ENCODE results near the gene PRDM15.

PRDM15 gene

GRCh38 chr21:41839387-41840000 lies 39.6 kb downstream of the PRDM15 start:
- no peaks in the 10 kb centered on the region for H3K36me3 ChIP-seq (replicated peaks; ENCODE audit: insufficient read depth, low read length)
- no peaks in the 10 kb centered on the region for H4K20me1 ChIP-seq (ENCODE audit: insufficient read depth, low read length)
- no peak for DNase-seq
- peaks cover 6% of the 10 kb centered on the region for H3F3A ChIP-seq (ENCODE audit: insufficient read depth, low read length)
- H3K27me3 ChIP-seq (replicated peaks; ENCODE audit: insufficient read depth, low read length) = no peaks in the 10 kb centered on the region
- H3K4me1 ChIP-seq (ENCODE audit: low read length) = peaks cover 8% of the 10 kb centered on the region
- H3K4me2 ChIP-seq (ENCODE audit: low read depth, low read length) = no peak overlapping the region
- H3K79me2 ChIP-seq (ENCODE audit: low read length) = no peaks in the 10 kb centered on the region
- H3K9me3 ChIP-seq (replicated peaks; ENCODE audit: insufficient read depth, low read length) = no peaks in the 10 kb centered on the region
- no peak overlapping the region for H3K27ac ChIP-seq (ENCODE audit: low read length)
- no peaks in the 10 kb centered on the region for H3K9me2 ChIP-seq (replicated peaks; ENCODE audit: insufficient read depth, low read length)
- TF ChIP-seq EZH2 (optimal IDR thresholded peaks at IDR 0.05; ENCODE audit: low read depth, low read length) = no peak
- no peak for TF ChIP-seq CTCF (IDR thresholded peaks at IDR 0.05; ENCODE audit: low read length)
- no peak for TF ChIP-seq EZH2phosphoT487 (IDR thresholded peaks at IDR 0.05; ENCODE audit: low read length)
- no peak overlapping the region for H3K9ac ChIP-seq (ENCODE audit: low read length)
- no peak overlapping the region for H2AFZ ChIP-seq (ENCODE audit: low read length)
- no peak overlapping the region for H3K4me3 ChIP-seq (ENCODE audit: low read length)

- H3K79me2 ChIP-seq (ENCODE audit: low read length) = no peaks in the 10 kb centered on the region
These were observed 41.3 kb downstream of the PRDM15 start for GRCh38 chr21:41837756-41838297.

GRCh38 chr21:41836166-41837015 lies 42.8 kb downstream of the PRDM15 start:
- no peak overlapping the region for H2AFZ ChIP-seq (ENCODE audit: low read length)
- TF ChIP-seq EZH2 (optimal IDR thresholded peaks at IDR 0.05; ENCODE audit: low read depth, low read length) = no peak
- no peak for TF ChIP-seq EZH2phosphoT487 (IDR thresholded peaks at IDR 0.05; ENCODE audit: low read length)
- no peak for TF ChIP-seq CTCF (IDR thresholded peaks at IDR 0.05; ENCODE audit: low read length)
- H3K27ac ChIP-seq (ENCODE audit: low read length) = no peak overlapping the region
- H3K4me2 ChIP-seq (ENCODE audit: low read depth, low read length) = no peak overlapping the region
- no peak for DNase-seq
- no peak overlapping the region for H3K4me3 ChIP-seq (ENCODE audit: low read length)
- no peaks in the 10 kb centered on the region for H3K9me3 ChIP-seq (replicated peaks; ENCODE audit: insufficient read depth, low read length)
- peaks cover 28% of the 10 kb centered on the region for H3F3A ChIP-seq (ENCODE audit: insufficient read depth, low read length)
- peaks cover 38% of the 10 kb centered on the region for H3K4me1 ChIP-seq (ENCODE audit: low read length)
- H3K27me3 ChIP-seq (replicated peaks; ENCODE audit: insufficient read depth, low read length) = no peaks in the 10 kb centered on the region
- no peaks in the 10 kb centered on the region for H3K36me3 ChIP-seq (replicated peaks; ENCODE audit: insufficient read depth, low read length)
- no peaks in the 10 kb centered on the region for H4K20me1 ChIP-seq (ENCODE audit: insufficient read depth, low read length)
- no peak overlapping the region for H3K9ac ChIP-seq (ENCODE audit: low read length)
- no peaks in the 10 kb centered on the region for H3K9me2 ChIP-seq (replicated peaks; ENCODE audit: insufficient read depth, low read length)
- peaks cover 9% of the 10 kb centered on the region for H3K79me2 ChIP-seq (ENCODE audit: low read length)

More at GRCh38 chr21:41837756-41838297, 41.3 kb downstream of the PRDM15 start:
- Histone ChIP-seq H3F3A (ENCODE audit: insufficient read depth, low read length) (peaks cover 23% of the 10 kb centered on the region), H3K36me3 (replicated peaks; ENCODE audit: insufficient read depth, low read length) (no peaks in the 10 kb centered on the region), H3K4me3 (ENCODE audit: low read length) (no peak overlapping the region), H3K27me3 (replicated peaks; ENCODE audit: insufficient read depth, low read length) (no peaks in the 10 kb centered on the region), H3K9me2 (replicated peaks; ENCODE audit: insufficient read depth, low read length) (no peaks in the 10 kb centered on the region), H2AFZ (ENCODE audit: low read length) (no peak overlapping the region), H3K9me3 (replicated peaks; ENCODE audit: insufficient read depth, low read length) (no peaks in the 10 kb centered on the region), H3K9ac (ENCODE audit: low read length) (no peak overlapping the region), H3K4me1 (ENCODE audit: low read length) (peaks cover 25% of the 10 kb centered on the region), H4K20me1 (ENCODE audit: insufficient read depth, low read length) (no peaks in the 10 kb centered on the region), H3K27ac (ENCODE audit: low read length) (no peak overlapping the region), H3K4me2 (ENCODE audit: low read depth, low read length) (no peak overlapping the region)
- no peak for DNase-seq
- TF ChIP-seq EZH2 (optimal IDR thresholded peaks at IDR 0.05; ENCODE audit: low read depth, low read length) = no peak
- no peak for TF ChIP-seq EZH2phosphoT487 (IDR thresholded peaks at IDR 0.05; ENCODE audit: low read length)
- TF ChIP-seq CTCF (IDR thresholded peaks at IDR 0.05; ENCODE audit: low read length) = no peak
